Measurements from ENCODE around the gene ZDHHC12. TPM values are rescaled to one million over a fixed set of nuclear protein-coding genes. Genes with fewer than 3 reads are reported as not detected.

Gene ZDHHC12, protein sequence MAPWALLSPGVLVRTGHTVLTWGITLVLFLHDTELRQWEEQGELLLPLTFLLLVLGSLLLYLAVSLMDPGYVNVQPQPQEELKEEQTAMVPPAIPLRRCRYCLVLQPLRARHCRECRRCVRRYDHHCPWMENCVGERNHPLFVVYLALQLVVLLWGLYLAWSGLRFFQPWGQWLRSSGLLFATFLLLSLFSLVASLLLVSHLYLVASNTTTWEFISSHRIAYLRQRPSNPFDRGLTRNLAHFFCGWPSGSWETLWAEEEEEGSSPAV
- 6.0 TPM for polyA plus RNA-seq (ENCODE audit: insufficient read length)

DNA sequence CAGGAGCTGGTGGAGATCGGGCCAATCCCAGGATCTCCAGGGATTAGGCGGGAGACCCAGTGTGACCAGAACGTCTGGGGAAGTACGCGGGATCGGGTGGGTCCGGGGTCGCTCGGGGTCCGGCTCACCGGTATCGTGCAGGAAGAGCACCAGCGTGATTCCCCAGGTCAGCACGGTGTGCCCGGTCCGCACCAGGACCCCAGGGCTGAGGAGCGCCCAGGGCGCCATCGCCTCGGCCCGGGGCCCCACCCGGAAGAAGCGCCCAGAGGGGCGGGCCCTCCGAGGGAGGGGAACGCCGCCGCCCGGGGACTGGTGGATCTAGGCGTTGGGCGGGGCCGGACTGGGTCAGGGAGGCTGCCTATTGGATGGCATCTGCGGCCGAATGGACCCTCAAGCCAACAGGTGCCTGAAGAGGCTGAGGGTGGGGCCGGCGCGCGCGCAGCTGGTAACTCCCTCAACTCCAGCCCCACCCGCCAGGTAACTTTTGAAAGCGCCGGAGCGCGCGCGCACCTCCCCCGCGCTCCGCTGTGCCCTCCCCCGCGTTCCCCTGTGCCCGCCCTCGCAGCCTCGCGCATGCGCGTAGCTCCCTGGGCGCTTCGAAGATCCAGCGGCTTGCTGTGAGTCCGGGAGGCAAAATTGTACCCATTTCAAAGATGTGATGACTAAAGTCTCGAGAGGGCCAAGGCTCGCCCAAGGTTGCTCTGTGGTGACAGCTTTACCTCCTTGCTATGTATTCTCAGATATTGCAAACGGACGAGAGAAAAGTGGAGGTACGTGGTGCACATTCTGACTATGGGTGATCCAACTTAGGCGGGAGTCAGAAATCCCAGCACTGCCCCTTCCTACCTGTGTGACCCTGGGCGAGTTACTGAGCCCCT lies at the start of gene ZDHHC12:
Gene ZDHHC12 (minus strand): TSS at position 262 of the 878 bp plus-strand sequence. CDS start 34 bp downstream, at position 228.
- DNase-seq (ENCODE audit: low read depth): no peak

DNA sequence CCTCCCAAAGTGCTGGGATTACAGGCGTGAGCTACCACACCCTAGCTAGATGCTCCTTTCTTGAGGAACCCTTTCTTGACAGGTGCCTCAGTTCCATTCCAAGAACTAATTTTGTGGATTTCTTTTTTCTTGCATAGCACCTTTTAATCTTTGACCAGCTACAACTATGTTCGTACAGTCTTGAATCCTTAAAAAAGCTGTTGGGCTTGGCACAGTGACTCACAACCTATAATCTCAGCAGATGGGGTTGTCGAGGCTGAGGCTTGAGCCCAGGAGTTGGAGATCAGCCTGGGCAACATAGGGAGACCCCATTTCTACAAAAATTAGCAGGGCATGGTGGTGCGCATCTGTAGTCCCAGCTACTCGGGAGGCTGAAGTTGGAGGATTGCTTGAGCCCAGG lies 49.1 kb upstream of the ZDHHC12 start:
- no peak for DNase-seq (ENCODE audit: low read depth)

DNA sequence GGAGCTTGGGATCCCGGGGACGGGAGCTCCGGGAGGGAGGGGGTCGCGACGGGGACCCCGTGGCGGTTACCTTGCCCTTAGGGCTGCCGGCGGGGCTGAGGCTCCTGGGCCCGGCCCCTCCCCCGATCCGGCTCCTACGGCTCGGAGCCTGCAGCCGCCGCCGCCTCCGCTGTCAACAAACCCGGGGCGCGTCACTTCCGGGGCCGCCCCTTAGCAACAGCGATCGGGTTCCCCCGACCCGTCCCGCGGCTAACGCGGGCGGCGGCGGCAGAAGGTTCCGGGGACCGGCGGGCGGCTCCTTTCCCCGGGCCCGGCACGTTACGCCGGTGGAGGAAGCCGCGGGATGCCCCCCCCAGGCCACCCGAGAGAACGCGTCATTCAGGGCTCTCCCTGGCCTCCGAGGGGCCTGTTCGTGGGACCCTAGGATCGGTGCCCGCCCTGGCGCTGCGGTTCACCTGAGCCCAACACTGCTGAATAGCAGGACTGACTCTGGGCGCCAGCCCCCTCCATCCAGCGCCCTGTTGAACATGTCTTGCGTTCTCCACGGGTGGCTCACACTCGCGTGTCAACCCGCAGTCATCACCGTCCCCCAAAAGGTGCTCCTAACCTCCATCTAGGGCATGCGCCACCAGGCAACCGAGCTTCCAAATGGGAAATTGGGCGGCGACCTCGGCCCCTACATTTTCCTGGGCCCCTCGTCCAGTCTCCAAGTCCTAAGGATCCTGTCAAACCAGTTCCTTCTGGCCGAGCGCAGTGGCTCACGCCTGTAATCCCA lies 48.0 kb upstream of the ZDHHC12 start, which contains the start of gene ZER1:
Gene ZER1 (minus strand): TSS at position 183 of the 775 bp plus-strand sequence. CDS start 16,362 bp downstream, outside the sequence.
- peak; percentile 44 for DNase-seq (ENCODE audit: low read depth)

DNA sequence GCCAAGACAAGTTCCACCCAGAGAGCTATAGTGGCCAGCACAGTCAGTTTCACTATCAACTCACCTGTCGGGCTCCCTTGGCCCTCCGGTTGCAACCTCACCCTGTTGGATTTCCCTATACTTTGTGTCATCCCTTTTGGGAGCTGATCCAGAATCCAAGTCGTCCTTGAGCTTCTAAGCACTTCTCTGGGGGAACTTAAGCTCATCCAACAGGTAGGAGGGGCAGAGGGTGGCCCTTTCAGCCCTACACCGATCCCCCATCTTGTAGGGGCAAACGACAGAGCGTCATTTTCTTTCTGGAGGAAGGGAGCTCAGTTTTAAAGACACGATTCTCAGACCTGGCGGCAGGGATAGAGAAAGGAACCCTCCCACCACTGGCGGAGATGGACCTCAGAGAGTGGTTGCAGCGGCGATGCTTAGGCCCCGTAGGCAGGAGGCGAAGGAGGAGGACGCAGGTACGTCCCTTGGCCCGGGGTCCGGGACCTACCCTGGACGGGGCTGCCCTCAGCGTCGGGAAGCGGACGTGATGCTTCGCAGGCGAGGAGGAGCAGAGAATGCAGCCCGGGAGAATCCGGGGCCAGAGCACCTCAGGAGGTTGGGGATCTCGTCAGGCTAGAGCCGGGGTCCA lies 47.3 kb upstream of the ZDHHC12 start:
- no peak for DNase-seq (ENCODE audit: low read depth)

DNA sequence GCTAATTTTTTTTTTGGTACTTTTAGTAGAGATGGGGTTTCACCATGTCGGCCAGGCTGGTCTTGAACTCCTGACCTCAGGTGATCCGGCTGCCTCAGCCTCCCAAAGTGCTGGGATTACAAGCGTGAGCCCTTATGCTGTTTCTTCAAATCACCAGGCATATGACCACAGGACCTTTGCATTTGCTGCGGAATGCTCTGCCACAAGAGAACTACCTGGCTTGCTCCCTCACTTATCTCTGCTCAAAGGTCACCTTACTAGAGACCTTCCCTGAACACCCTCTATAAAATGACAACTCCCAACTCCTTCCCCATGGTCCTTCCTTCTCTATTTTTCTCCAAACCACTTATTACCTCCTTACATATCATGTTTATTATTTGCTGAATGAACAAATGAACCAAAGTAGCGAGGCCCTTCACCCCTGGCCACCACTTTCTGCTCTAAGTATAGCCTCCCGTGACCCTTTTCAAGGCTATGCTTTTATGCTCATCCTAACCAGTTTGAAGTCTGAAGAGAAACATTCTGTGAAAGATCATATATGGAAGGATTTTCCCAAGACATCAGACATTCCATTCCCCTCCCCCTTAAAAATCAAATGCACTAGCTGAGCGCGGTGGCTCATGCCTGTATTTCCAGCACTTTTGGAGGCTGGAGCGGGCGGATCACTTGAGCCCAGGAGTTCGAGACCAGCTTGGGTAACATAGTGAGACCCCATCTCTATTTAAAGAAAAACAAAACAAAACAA lies 46.5 kb upstream of the ZDHHC12 start:
- DNase-seq (ENCODE audit: low read depth): no peak

DNA sequence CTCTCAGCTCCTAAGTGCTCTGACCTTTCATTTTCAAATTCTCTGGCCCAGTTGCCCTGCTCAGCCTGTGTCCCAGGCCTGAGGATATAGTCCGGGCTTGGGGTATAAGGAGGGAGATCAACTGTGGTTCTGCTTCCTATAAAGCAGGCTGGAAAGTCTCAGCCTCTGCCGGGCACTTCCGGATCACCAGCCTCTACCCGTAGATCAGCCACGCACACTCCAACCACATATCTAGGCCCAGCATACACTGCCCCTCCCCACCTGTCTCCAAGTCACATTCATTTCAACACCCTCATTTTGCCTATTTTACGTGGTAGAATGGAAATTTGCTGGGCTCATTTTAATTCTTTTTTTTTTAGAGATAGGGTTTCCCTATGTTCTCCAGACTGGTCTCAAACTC lies 44.7 kb upstream of the ZDHHC12 start:
- DNase-seq (ENCODE audit: low read depth): no peak

DNA sequence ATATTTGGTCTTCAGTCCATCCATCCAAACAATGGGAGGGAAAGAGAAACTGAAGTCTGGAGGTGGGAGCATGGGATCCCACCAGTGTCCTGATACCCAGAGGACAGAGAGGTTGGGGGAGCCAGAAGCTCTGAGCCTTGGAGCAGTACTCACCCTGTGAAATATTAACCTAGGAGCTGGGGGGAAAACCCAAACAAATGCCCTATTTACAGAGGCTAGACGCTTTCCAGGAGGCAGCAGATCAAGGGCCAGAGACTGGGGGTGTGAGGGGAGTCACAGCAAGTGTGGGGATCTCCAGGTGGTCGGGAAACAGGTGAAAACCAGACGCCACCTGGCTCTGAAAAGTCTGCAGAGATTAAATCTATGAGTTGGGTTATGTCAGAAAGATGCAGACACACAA lies 41.6 kb upstream of the ZDHHC12 start:
- DNase-seq (ENCODE audit: low read depth): no peak

DNA sequence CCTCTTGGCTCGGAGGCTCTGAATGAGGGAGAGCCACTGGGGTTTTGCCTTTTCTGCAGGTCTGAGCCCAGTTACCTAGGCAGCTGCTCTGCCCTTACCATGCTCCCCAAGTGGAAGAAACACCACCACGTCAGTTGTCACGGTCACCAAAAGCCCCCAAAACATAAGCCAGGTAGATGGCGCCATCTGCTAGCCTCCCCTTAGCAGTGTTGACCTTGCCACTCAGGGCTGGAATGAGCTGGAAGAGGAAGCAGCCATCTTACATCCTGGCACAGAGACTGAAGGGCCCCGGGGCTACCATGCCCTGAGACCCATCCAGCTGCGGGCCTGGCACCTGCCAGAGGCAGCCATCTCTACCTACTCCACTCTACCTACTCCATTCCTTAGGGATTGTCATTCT lies 40.4 kb upstream of the ZDHHC12 start:
- DNase-seq (ENCODE audit: low read depth): no peak

DNA sequence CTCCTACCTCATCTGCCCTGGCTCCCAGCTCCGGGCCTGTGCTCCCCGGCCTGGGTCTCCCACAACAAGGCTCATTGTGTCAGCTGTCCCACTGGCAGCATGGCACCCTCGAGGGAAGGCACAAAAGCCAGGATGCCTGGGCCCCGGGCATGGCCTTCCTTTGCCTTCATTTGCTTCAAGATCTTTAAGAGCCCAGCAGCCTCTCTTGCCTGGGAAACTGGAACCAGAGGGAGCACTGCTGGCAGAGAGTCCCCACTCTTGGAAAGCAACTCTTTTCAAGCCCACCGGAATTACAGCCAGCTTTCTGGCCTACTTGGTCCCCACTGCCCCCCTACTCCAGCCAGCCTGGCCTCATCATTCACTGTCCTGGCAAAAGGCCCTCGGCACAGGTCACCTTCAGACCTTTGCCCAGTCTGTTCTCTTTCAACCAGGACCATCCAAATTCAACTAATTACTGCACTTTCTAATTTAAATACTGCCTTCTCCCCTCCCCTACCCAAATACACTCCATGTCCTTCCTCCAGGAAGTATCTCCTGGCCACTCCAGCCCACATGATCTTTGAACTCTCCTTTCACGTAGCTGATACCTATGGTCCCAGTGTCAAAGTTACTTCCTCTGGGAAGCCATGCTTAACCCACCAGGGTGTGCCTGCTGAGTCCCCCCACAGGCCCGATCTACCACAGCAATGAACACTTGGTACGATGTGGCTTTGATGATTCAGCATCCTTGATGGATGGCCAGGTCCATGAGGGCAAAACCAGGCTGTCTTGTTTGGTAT lies 38.9 kb upstream of the ZDHHC12 start:
- DNase-seq (ENCODE audit: low read depth): no peak

DNA sequence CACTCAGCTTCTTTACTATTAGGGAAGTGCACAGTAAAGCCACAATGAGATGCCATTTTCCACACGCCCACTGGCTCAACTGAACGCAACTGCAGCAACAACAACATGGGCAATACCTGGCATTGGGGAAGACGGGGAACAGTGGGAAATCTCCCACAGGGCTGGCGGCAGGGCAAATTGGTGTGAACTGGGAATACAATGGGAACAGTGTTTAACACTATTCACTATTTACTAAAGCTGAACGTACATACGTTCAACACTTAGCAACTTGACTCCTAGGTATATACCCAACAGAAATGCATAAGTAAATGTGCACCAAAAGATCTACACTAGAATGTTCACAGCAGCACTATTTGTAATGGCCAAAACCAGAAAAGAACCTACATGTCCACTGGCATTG lies 33.7 kb upstream of the ZDHHC12 start:
- no peak for DNase-seq (ENCODE audit: low read depth)

DNA sequence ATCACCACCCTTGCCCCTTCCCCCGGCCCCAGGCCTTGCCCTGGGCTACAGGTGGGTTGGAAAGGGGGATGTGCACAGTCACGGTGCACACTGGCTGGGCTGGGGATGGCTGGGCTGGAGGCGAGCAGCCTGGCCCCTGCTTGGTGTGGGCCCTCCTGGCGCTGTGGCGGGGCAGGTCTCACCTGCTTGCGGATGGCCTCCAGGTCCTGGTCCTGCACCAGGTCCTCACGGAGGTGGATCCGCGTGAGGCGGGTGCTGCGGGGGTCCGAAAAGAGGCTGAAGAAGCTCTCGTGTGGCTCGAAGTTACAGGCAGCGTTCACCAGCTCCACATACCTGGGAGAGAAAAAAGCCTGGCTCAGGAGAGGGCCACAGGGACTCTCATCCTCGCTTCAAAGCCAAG lies 29.7 kb upstream of the ZDHHC12 start:
- no peak for DNase-seq (ENCODE audit: low read depth)

DNA sequence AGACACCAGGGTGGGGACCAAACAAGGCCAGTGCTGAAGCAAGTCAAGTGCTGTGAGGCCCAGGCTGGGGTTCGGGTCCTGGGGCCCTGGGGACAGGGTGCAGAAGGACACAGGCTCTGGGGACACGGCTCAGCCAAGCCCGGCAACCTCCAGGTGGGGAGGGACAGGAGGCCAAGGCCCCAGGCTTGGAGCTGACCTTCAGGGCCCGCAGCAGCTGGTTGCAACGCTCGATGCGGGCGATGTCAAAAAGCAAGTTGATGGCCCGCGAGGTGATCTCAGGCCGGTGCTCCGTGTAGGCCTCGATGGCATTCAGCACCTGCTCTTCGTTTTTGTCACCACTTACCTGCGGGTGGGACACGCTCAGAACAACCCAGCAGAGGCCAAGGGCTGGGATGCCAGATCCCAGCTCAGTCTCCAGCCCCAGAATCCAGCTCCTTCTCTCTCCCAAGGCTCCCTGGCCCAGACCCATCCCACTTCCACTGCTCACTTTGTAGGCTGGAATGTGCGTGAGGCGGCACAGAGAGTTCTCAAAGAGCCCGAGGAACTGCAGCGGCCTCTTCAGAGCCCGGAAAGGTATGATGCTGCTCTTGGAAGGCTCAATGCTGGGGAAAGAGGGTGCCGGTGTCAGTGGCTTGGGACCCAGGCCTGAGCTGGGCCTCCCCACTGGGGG lies 27.1 kb upstream of the ZDHHC12 start:
- DNase-seq (ENCODE audit: low read depth): no peak

DNA sequence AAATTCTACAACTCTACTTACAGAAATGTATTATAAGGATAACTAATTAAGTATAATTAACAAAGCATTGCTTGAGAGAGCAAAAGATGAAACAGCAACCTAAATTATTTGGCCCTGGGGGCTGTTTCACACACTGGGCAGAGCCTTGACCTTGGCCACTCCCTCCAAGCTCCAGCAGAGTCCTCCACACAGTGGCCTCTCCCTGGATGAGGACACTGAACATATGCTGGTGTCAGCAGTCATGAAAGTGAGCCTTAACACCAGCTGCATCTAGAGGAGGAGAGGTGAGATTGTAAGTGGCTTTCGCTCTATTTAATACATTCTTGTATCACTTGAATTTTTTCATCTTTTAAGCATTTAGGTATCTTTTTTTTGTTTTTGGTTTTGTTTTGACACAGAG lies 23.3 kb upstream of the ZDHHC12 start:
- no peak for DNase-seq (ENCODE audit: low read depth)

DNA sequence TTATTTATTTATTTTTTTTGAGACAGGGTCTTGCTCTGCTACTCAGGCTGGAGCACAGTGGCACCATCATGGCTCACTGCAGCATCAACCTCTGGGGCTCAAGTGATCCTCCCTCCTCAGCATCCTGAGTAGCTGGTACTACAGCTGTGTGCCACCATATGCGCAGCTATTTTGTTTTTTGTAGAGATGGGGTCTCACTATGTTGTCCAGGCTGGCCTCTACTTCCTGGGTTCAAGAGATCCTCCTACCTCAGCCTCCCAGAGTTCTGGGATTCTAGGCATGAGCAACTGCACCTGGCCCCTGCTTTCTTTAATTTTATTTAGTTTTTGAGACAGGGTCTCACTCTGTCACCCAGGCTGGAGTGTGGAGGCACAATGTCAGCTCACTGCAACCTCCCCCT lies 19.5 kb upstream of the ZDHHC12 start:
- DNase-seq (ENCODE audit: low read depth): no peak

DNA sequence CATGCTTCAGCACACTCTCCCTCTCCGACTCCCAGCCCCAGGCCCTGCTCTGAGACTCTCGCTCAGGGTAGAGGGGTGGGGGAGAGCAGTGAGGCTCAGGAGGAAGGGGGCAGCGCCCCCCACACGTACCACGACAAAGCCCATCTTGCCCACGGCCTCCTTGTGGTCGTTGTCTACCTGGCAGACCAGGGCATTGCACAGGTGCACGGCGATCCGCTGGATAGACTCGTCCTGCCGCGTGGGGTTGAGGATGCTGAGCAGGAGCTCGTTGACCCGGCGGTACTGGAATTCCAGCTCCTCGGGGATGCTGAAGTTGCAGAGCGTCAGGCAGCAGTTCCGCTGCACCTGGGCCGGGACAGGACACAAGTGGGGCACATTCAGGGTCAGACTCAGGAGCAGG lies 18.5 kb upstream of the ZDHHC12 start:
- no peak for DNase-seq (ENCODE audit: low read depth)

DNA sequence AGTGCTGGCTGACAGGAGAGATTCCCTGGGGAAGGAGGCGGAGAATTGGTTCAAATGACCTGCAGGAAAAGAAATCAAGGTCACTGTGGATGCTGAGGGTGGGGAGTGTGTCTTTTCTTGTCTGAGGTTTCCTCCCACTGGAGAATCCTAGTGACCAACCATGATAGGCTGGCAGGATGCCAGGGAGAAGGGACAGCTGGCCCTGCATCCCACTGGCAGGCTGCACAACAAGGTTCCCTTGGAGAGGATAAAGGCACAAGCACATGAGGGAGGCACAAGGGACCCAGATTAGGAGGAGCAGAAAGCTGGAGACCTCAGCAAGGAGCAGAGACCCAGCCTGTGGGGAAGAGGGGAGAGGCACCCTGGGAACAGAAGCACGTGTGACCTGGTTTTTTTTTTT lies 11.4 kb upstream of the ZDHHC12 start:
- no peak for DNase-seq (ENCODE audit: low read depth)

DNA sequence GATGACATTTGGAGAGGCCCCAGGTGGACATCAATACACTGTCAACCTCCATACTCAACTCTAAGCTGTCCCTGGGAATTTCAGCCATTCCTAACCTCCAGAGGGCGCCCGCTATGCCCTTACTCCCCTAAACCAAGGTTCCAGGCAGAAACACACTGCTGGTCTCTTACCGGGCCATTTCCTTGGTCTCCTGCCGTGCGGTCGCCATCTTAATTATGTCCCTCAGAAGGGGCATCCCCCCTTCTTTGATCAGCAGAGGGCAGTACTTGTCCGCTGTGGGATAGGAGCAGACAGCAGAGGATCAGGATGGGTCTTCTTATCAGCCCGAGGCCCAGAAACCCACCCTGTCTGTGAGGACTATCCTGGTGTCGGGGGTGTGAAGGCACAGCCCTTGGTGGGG lies 9.3 kb upstream of the ZDHHC12 start:
- DNase-seq (ENCODE audit: low read depth): no peak

DNA sequence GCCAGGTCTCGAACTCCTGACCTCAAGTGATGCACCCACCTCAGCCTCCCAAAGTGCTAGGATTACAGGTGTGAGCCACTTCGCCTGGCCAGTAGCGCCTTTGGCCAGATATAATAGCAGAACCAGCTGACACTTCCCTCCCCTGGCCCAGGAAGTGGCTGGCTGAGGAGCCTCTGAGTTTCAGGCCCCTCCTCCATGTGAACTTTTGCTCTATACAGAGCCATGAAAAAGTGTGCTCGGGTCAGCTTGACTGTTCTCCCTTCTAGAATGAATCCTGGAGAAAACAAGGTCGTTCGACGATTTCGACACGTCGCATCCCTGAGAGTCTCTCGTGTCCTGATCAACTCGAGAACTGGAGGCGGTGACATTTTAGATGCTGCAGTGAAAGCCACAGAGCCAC lies 8.6 kb upstream of the ZDHHC12 start:
- DNase-seq (ENCODE audit: low read depth): no peak

DNA sequence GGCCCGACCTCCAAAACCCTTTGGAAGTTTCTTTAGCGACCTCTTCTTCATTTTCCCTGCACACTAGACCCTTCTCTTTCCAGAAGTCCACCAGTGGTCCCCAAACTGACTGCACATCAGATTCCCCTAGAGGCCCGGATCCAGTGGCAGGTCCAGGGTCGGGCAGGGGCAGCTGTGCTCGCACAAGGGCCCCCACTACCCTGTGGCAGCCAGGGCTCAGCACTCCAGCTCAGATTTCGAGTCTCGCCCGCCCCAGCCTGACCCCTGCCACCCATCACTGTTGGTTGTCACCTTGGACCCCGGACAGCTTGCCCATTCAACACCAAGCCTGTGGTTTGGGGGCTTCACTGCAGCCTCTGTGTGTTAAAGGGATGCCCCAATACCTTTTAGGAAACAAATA lies 7.8 kb upstream of the ZDHHC12 start:
- no peak for DNase-seq (ENCODE audit: low read depth)

DNA sequence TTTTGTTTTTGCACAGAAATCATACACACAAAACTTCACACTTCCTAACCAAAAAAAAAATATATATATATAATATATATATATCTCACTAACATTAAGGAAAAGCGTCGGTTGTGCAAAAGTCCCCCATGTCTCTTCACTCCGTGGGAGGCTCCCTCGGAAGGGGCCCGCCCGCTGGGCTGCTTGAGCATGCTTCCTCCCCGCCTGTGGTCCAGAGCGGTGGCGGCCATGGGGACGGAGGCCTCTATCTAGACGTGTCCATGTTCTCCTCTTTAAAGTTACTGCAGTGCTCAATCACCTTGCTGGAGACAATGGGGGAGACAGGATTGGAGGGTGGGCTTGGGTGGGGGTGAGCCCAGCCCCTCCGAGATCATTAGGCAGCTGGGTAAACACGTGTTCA lies 7.2 kb upstream of the ZDHHC12 start:
- DNase-seq (ENCODE audit: low read depth): no peak

Measured in forelimb muscle (tissue), 1 donor.